Measurements from ENCODE around the gene FBXO31.

FBXO31 gene

GRCh38 chr16:87305505-87306391 lies 77.8 kb downstream of the FBXO31 start:
- DNase-seq, result no peak

GRCh38 chr16:87304951-87305350 lies 78.6 kb downstream of the FBXO31 start:
- DNase-seq, result no peak

GRCh38 chr16:87303962-87304521 lies 79.5 kb downstream of the FBXO31 start:
- no peak for DNase-seq

GRCh38 chr16:87303431-87303930 lies 80.1 kb downstream of the FBXO31 start:
- no peak for DNase-seq

DNA sequence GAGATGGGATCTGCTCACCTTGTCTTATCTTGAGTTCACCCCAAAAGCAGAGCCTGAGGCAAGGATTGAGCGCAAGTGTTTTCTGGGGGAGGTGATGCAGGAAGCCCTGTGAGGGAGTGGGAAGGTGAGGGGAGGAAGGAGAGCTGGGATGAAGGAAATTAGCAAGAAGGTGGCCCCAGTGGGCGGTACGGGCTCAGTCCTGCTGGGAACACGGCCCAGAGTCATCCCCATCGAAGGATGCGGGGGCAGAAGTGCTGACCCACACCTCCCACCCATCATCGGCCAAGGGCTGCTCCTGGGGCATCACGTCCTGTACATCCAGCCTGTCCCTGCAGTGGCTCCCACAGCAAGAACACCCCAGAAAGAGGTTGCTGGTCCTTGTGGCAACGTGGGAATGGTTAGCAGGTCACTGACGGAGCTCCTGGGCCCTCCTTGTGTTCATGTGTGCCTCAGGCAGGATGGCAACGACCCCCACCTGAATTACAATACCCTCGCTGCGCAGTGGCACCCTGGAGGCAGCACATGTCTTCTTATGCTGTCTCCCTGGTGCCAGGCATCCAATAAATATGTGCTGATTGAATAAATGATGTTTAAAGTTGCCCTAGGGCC lies 84.6 kb downstream of the FBXO31 start:
- no peak for DNase-seq

DNA sequence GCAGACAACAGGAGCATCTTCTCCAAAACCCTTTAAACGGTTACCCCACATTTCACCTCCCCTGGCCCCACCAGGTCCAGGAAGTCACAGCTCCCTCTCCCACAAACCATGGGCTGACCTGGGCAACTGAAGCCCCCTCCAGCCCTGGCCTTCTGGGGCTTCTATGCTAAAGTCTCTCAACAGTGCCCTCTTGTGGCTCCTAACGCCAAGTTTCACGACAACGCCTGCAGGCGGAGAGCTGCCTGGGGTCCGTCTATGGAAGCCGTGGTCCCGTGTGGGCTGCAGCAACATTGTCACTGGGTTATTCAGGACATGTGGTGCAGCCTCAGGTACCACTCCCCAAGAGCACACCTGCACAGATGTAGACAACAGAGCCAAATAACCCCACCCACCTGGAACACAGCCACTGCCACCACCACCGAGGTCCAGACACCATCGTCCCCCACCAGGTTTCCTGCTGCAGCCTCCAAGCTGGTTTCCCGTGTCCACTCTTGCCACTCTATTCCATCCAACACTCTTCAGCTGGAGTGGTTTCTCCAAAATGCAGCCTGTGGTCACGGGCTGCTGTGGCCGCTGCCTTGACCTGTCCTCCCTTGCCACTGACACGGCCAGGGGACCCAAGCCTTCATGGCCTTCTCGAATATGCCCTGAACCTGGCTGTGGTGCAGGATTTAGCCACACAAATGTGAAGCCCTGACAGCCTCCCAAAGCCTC lies 85.5 kb downstream of the FBXO31 start:
- DNase-seq, result no peak

GRCh38 chr16:87297407-87297806 lies 86.2 kb downstream of the FBXO31 start:
- no peak for DNase-seq

DNA sequence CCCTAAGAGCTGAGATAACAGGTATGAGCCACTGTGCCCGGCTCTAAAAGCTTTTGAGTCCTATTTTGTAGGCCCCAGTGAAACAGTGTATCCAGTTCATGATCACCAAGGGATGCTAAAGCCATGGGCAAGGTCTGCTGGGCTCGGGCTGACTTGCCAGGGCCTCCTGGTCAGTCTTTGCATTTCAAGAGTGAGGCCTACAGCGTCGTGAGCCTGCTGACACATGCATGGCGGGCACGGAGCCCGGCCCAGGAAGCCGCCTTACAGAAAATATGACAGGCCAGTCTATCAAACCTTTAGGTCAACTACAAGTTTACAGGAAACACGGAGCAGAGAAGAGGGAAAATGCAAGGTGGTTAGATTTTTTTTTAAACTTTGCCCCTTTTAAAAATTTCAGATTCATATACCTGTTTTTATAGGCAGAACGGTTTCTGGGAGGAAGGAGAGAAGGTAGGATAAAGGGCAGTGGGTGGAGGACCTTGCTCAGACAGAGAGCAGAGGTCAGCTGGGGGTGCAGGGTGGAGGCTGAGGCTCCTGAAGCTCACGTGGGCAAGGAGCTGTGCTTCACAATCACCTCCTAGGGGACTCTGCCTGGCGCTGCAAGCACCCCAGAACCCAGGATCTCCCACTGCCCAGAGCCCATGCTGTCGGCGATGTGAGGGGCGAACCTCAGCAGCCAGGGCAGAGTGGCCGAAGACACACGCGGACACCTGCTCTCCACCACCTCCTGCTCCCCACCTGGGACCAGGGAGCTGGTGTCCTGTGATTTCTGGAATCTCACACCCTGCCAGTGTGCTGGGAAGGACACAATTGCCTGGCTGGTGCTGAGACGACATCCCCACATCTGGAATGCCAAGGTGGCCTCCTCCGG lies 87.7 kb downstream of the FBXO31 start:
- DNase-seq, result no peak

GRCh38 chr16:87295259-87295658 lies 88.3 kb downstream of the FBXO31 start:
- DNase-seq, result no peak

DNA sequence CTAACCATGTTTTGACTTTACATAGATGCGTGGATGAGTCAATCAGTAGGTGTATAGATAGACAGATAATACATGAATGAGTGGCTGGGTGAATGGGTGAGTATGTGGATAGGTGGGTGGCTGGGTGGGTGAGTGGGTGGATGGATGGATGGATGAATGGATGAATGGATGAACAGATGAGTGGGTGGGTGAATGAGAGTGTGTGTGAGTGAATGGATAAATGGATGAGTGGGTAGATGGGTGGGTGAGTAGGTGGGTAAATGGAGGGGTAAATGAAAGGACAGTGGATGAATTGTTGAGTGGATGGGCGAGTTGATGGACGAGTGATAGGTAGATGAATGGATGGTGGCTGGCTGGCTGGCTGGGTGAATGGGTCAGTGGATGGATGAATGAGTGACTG lies 89.6 kb downstream of the FBXO31 start:
- no peak for DNase-seq

- no peak for DNase-seq
Measured at GRCh38 chr16:87291944-87292343, 91.6 kb downstream of the FBXO31 start.

DNA sequence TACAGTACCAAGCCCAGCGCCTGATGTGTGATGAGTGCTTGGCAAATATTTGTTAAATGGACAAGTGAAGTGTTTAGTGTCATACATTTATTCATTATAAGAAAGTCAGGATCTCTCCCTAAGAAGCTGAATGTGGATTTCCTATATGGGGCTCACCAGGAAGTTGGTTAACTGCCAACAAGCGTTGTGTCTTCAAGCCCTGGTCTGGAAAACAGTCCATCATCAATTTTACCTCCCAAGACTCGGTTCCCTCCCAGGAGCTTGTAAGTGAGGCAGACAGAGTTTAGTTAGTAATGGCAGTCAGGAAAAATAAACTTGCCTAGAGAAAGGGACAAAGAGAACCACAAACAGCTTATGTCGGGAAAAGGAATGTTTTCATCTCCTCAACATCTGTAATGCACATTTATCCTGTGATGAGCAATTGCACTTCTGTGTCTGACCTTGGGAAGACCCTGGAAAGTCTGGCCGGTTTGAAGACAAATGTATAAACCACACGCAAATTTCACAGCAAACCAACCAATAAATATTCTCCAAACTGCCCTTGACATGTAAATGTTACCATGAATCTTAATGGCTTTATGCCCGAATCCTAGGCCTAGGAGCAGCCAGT lies 94.7 kb downstream of the FBXO31 start:
- no peak for DNase-seq

DNA sequence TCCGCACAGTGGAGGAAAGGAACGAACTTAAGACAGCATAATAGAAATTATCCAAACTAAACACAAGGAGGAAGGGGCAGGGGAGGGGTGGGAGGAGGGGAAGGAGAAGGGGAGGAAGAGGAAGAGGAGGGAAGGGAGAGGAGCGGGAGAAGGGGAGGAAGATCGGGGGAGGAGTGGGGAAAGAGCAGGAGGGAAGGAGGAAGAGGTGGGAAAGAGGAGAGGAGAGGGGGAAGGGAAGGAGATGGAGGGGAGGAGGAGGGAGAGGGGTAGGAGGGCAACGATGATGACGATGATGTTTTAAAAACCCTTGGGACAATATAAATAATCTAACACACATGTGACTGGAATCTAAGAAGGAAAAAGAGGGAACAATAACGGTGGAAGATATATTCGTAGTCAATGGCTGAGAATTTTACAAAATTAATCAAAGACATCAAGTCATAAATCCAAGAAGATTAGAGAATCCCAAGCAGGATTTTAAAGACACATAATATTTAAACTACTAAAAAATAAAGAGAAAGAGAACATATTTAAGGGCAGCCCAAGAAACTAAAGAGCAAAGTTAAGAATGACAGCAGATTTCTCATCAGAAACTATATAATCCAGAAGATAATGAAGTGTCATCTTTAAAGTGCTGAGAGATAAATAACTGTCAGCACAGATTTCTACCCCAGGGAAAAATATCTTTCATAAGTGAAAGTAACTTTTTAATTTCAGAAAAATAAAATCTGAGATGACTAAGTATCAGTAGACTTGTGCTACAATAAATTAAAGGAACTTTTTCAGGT lies 96.5 kb downstream of the FBXO31 start:
- no peak for DNase-seq

DNA sequence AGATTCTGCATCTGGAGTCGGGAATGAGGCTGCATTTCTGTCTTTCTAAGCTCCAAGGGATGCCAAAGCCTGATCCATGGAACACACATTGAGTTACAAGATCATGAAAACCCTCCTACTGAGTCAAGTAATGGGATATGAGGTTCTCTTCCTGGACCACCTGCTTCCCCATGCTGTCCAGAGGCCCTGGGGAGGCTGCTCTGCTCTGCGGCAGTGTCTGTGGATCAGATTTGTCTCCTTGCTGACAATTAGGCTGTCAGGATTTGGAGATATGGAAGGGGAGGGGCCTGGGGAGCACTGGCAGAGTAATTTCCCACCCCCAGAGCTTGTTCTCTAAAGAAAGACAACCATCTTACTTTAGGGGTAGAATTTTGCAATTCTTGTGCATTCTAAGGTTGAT lies 99.4 kb downstream of the FBXO31 start:
- no peak for DNase-seq

DNA sequence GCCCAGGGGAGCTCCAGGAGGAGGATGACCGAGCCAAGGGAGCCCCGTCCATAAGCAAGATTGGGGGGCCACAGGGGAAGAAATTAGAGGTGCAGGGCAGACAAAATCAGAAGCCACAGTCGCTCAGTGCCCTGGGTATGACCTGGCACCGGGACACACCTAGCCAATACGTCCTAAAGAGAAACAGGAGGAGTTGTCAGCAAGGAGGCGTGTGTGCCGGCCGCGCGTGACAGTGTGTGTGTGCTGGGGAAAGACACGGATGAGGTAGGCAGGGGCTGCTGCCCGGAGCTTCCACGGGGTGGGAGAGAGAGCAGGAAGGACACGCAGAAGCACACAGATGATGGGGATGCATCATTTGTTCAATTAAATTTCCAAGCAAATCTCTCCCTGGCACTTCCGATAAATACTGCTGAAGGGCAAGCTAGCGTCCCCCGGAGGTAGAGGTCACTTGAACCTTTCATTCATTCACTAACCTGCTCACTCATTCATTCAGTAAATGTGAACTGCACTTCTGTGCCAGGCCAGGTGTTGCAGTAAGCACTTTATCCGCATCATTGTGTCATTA lies 104.4 kb downstream of the FBXO31 start:
- DNase-seq, result no peak

- peak; percentile 4 for DNase-seq
Measured at GRCh38 chr16:87278191-87279093, 105.1 kb downstream of the FBXO31 start.

All from central memory CD4-positive, alpha-beta T cell (primary cell).